AG09319 (cell line): ENCODE results near the gene TTC32.
"Not testable (repeated sequence)": the region's sequence is repeated elsewhere in the genome, so short reads cannot be mapped to it uniquely, and the experiment has no call there.

Experiments
- DNase-seq: peaks from one replicate; pipeline ENCODE4 v3.0.0-alpha.2; 2010; ENCODE audit warnings: low read depth; ENCODE audit errors: extremely low read depth
- CTCF ChIP-seq: IDR thresholded peaks from 2 replicates; pipeline ENCODE4 v1.5.1; 2011; ENCODE audit warnings: low read depth, mild to moderate bottlenecking, inconsistent platforms, low read length, moderate library complexity

The TTC32 gene

DNA sequence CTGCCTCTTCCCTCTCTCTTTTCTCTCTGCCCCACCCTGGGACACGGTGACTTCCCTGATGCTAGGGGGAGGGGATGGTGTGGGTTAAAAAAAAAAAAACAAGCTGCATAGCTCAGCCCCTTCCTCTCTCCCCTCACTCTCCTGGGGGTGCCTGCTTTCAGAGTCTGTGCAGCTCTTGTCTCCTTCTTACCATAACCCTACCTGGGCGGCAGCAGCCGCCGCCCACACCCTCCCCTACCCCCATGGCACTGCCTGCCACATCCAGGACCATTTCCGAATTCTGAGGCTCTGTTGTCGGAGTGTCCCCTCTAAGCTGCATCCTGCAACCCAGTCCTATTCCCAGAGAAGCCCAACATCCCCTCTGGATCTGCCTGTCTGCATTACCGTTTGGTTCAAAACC lies 16.0 kb downstream of the TTC32 start:
- no peak for TF ChIP-seq CTCF
- DNase-seq, result no peak

- no peak for DNase-seq
- no peak for TF ChIP-seq CTCF
These were observed 17.6 kb downstream of the TTC32 start for GRCh38 chr2:19883971-19884720.

- no peak for TF ChIP-seq CTCF
- DNase-seq, result no peak
These were observed 18.3 kb downstream of the TTC32 start for GRCh38 chr2:19883486-19883885.

GRCh38 chr2:19882286-19882685 lies 19.5 kb downstream of the TTC32 start:
- TF ChIP-seq CTCF, result no peak
- no peak for DNase-seq

GRCh38 chr2:19881908-19882265 lies 19.9 kb downstream of the TTC32 start:
- no peak for TF ChIP-seq CTCF
- no peak for DNase-seq

GRCh38 chr2:19881221-19881907 lies 20.4 kb downstream of the TTC32 start:
- TF ChIP-seq CTCF, result no peak
- no peak for DNase-seq

GRCh38 chr2:19880191-19880590 lies 21.6 kb downstream of the TTC32 start:
- not testable (repeated sequence) for DNase-seq
